Stomach smooth muscle (tissue), 2 donors: ENCODE results near the gene ABI2.

Experiments used
- H3K27ac ChIP-seq: one replicate; pipeline ENCODE4 v1.7.0; 2013; ENCODE audit warnings: mild to moderate bottlenecking, low read length, inconsistent platforms
- H3K27me3 ChIP-seq, 2 donors: one replicate each; pipeline ENCODE4 v1.7.0; 2013; ENCODE audit warnings: low read length in 2 of 2; ENCODE audit not compliant: insufficient read depth in 2 of 2, control insufficient read depth in 1 of 2
- H3K36me3 ChIP-seq, 2 donors: one replicate each; pipeline ENCODE4 v1.7.0; 2013; ENCODE audit warnings: low read length in 2 of 2; ENCODE audit not compliant: control insufficient read depth in 2 of 2, insufficient read depth in 2 of 2
- H3K4me1 ChIP-seq: one replicate; pipeline ENCODE4 v1.7.0; 2013; ENCODE audit warnings: low read length; ENCODE audit not compliant: control insufficient read depth, insufficient read depth
- H3K4me3 ChIP-seq, 2 donors: one replicate each; pipeline ENCODE4 v1.7.0; 2013; ENCODE audit warnings: low read length in 2 of 2
- H3K9ac ChIP-seq, 2 donors: one replicate each; pipeline ENCODE4 v1.7.0; 2013; ENCODE audit warnings: low read length in 2 of 2, mild to moderate bottlenecking in 1 of 2
- H3K9me3 ChIP-seq, 2 donors: one replicate each; pipeline ENCODE4 v1.7.0; 2013; ENCODE audit warnings: low read length in 2 of 2; ENCODE audit not compliant: control insufficient read depth in 2 of 2
- donor health status: healthy.
- donor health status: Pancreatic carcinoma.

ABI2 gene

GRCh38 chr2:203470371-203470770 is 142.2 kb downstream of the ABI2 start:
- no peaks in the 10 kb centered on the region for H3K27me3 ChIP-seq
- no peaks in the 10 kb centered on the region for H3K4me1 ChIP-seq
- H3K36me3 ChIP-seq, result no peaks in the 10 kb centered on the region
- no peak overlapping the region for H3K27ac ChIP-seq
- no peak overlapping the region for H3K4me3 ChIP-seq
- H3K9me3 ChIP-seq, result no peaks in the 10 kb centered on the region
- H3K9ac ChIP-seq, result no peak overlapping the region

GRCh38 chr2:203471323-203471722 is 143.1 kb downstream of the ABI2 start:
- no peak overlapping the region for H3K9ac ChIP-seq
- H3K27me3 ChIP-seq, result no peaks in the 10 kb centered on the region
- H3K27ac ChIP-seq, result no peak overlapping the region
- no peaks in the 10 kb centered on the region for H3K4me1 ChIP-seq
- no peak overlapping the region for H3K4me3 ChIP-seq
- H3K9me3 ChIP-seq, result no peaks in the 10 kb centered on the region
- no peaks in the 10 kb centered on the region for H3K36me3 ChIP-seq

GRCh38 chr2:203476881-203477280 is 148.7 kb downstream of the ABI2 start:
- no peaks in the 10 kb centered on the region for H3K27me3 ChIP-seq
- no peak overlapping the region for H3K4me3 ChIP-seq
- H3K4me1 ChIP-seq, result no peaks in the 10 kb centered on the region
- no peaks in the 10 kb centered on the region for H3K9me3 ChIP-seq
- H3K9ac ChIP-seq, result no peak overlapping the region
- H3K36me3 ChIP-seq, result no peaks in the 10 kb centered on the region
- no peak overlapping the region for H3K27ac ChIP-seq

- Histone ChIP-seq H3K27ac (no peak overlapping the region), H3K36me3 (peaks cover 0 to under 1% of the 10 kb centered on the region in 2 donors), H3K4me1 (no peaks in the 10 kb centered on the region), H3K4me3 (no peak overlapping the region), H3K9ac (no peak overlapping the region), H3K9me3 (no peaks in the 10 kb centered on the region), H3K27me3 (no peaks in the 10 kb centered on the region)
Measured at GRCh38 chr2:203480623-203481022, 152.4 kb downstream of the ABI2 start.

- Histone ChIP-seq H3K27me3 (no peaks in the 10 kb centered on the region), H3K36me3 (peaks cover under 1 to 3% of the 10 kb centered on the region in 2 donors), H3K4me3 (no peak overlapping the region), H3K4me1 (no peaks in the 10 kb centered on the region), H3K9ac (no peak overlapping the region), H3K27ac (no peak overlapping the region), H3K9me3 (no peaks in the 10 kb centered on the region)
Measured at GRCh38 chr2:203484266-203485112, 156.3 kb downstream of the ABI2 start.

- no peaks in the 10 kb centered on the region for H3K4me1 ChIP-seq
- H3K36me3 ChIP-seq, result peaks cover 3 to 6% of the 10 kb centered on the region in 2 donors
- H3K27ac ChIP-seq, result no peak overlapping the region
- no peaks in the 10 kb centered on the region for H3K27me3 ChIP-seq
- no peak overlapping the region for H3K9ac ChIP-seq
- no peaks in the 10 kb centered on the region for H3K9me3 ChIP-seq
- H3K4me3 ChIP-seq, result no peak overlapping the region
Measured at GRCh38 chr2:203489531-203489930, 161.3 kb downstream of the ABI2 start.

GRCh38 chr2:203490391-203490790 is 162.2 kb downstream of the ABI2 start:
- H3K4me3 ChIP-seq, result no peak overlapping the region
- no peaks in the 10 kb centered on the region for H3K27me3 ChIP-seq
- no peak overlapping the region for H3K9ac ChIP-seq
- peaks cover 3 to 6% of the 10 kb centered on the region in 2 donors for H3K36me3 ChIP-seq
- H3K9me3 ChIP-seq, result no peaks in the 10 kb centered on the region
- no peaks in the 10 kb centered on the region for H3K4me1 ChIP-seq
- no peak overlapping the region for H3K27ac ChIP-seq

- Histone ChIP-seq H3K27me3 (no peaks in the 10 kb centered on the region), H3K4me3 (no peak overlapping the region), H3K27ac (no peak overlapping the region), H3K4me1 (no peaks in the 10 kb centered on the region), H3K9me3 (no peaks in the 10 kb centered on the region), H3K9ac (no peak overlapping the region), H3K36me3 (peaks cover 3 to 4% of the 10 kb centered on the region in 2 donors)
Measured at GRCh38 chr2:203492965-203493364, 164.8 kb downstream of the ABI2 start.
